Fibroblast of skin of left quadriceps (primary cell): Measurements from ENCODE around the gene NUP188.
"Not testable (repeated sequence)": the region's sequence is repeated elsewhere in the genome, so short reads cannot be mapped to it uniquely, and the experiment has no call there.

Source experiments
- DNase-seq, 2 experiments: peaks; one replicate each; pipeline ENCODE4 v3.0.0-alpha.2; 2013; ENCODE audit warnings: low read depth in 2 of 2

NUP188 gene

GRCh38 chr9:129027224-129027684 is 79.8 kb downstream of the NUP188 start:
- no peak for DNase-seq

DNA sequence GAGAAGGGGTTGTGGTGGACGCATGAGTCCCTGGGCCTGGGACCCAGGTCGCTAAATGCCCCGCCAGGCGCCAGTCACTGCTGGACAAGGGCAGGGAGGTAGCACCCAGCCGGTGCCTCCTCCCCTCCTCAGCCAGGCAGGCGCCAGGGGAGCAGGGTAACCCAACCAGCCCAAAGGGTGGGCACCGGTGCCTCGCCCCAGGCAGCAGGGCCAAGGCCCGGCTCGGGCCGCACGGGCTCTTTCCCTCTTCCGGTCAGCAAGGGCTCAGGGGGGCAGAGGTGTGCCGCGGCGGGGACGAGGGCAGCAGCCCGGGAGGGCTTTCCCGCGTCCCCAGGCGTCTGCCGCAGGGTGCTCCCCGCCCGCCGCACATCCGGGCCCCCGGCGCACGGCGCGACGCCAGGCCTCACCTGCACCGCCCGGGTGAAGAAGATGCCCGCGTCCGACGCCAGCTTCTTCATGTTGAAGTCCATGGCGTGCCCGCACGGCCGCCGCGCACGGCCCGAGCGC is 80.2 kb downstream of the NUP188 start:
- no peak for DNase-seq

- DNase-seq: peak; percentile 82
Measured at GRCh38 chr9:129028192-129028966, 80.9 kb downstream of the NUP188 start, which contains the start of gene SH3GLB2. SH3GLB2 (minus strand) TSS chr9:129028331; CDS start chr9:129028154, 177 bp downstream.

DNA sequence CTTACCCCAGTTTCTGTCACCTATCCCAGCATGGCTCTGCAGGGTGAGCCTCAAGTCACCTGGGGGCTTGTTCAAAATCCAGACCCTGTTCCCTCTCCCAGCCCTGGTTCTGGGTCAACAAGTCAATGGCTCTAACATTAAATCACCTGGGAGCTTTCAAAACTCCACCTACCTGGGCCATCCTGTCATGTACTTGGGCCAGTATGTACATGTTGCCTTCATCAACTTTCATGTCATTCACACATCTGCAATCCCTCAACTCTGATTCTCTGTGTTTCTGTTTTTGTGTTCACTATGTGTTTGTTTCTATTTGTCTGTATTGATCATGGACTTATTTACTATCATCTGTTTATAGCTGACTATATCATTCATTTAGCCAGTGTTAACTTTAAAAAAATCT is 82.7 kb downstream of the NUP188 start:
- no peak for DNase-seq

- DNase-seq: no peak
Measured at GRCh38 chr9:129031514-129031913, 84.0 kb downstream of the NUP188 start.

GRCh38 chr9:129032541-129033159 is 85.2 kb downstream of the NUP188 start:
- DNase-seq: no peak

GRCh38 chr9:129033216-129033615 is 85.7 kb downstream of the NUP188 start:
- no peak for DNase-seq

DNA sequence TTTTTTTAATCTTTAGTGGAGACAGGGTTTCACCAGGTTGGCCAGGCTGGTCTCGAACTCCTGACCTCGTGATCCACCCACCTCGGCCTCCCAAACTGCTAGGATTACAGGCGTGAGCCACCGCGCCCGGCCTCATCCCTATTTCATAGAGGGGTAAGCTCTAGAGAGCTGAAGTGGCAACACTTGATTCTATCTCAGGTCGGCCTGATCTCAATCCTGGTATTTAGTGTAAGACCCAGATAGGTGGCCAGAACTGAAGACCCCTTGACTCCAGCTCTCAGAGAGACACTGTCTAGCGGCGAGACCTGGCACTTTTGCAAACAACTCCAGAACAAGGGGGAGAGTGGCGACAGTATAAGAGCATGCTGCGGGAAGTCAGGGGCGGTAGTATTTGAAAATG is 88.3 kb downstream of the NUP188 start:
- DNase-seq: not testable (repeated sequence)

GRCh38 chr9:129036241-129036922 is 88.9 kb downstream of the NUP188 start, which contains the start of gene MIGA2:
MIGA2 (plus strand) TSS chr9:129036626; CDS start chr9:129040595, 3,969 bp downstream.
- DNase-seq: peak; percentile 98

DNA sequence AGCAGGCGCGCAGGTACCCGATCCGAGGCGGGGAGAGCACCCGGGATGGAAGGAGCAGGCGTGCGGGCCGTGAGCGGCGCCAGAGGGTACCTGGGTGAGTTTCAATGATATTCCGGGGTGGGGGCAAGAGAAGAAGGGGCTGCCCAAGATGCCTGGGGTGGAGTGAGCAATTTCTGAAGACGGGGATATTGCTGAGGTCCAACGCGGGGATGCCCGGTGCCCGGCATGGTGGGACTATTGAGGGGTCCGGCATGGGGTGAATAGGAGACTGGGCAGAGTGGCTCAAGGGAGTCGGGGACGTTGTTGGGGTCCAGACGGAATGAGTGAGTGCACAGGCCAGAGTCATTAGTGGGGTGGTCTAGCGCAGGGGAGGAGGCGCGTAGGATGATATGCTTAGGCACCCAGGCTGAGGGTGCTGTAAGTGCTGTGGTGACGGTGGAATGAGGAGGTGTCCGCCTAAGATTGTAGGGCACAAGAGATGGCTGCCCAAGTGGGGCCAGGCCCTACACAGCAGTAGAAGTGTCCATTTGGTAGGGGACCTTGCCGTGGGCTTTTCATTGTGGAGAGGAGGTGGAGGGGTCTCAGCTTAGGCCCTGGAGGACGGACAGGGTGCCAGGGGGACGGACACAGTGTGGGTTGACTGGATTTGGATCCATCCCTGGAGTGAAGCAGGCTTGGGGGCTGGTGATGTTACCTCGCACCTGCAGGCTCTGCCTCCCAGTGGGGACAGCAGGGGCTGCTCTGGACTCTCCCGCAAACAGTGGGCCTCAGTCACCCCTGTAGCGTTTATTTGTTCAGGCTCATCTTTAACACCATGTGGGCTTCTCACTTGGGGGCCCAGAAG is 89.6 kb downstream of the NUP188 start:
- DNase-seq: no peak

GRCh38 chr9:129037767-129038098 is 90.2 kb downstream of the NUP188 start:
- DNase-seq: no peak

GRCh38 chr9:129038109-129038852 is 90.8 kb downstream of the NUP188 start:
- DNase-seq: no peak

DNA sequence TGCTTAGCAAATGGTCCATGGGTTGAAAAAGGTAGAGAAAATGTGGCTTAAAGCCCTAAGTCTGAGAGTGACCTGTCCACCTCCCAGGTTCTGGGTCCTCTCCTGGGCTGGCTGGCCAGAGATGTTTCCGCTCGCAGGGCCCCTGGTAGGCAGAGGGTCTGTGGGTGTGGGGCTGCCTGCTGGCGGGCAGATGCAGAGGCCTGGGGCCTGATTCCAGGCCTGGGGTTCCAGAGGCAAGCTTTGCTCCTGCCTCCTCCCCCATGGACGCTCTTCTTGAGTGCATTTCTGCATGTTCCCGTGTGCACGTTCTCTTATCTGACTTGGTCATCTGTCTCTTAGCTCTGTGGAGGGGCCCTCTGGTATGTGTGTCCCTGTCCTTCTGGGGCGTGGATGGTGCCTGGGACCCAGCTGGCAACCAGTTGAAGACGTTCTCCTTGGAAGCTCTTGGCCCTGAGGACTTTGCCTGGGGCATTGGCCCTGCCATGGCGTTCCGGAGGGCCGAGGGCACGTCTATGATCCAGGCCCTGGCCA is 92.7 kb downstream of the NUP188 start:
- no peak for DNase-seq

DNA sequence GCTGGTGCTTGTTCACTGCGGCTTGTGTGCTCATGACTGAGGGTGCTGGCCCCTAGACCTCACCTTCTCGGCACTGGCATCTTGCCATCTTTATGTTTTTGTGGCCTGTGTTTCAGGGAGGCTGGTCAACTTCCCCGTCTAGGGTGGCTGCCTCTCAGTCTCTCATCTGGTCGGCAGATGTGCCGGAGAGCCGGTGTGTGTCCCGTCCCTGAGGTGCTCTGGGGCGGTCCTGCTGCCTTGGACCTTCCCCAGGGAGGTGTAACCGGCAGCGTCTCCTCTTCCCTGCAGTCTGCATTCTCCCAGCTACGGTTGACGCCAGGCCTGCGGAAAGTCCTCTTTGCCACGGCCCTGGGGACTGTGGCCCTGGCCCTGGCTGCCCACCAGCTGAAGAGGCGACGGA is 94.5 kb downstream of the NUP188 start:
- DNase-seq: no peak

GRCh38 chr9:129052592-129052991 is 105.1 kb downstream of the NUP188 start:
- DNase-seq: no peak

- DNase-seq: no peak
Measured at GRCh38 chr9:129053020-129053419, 105.5 kb downstream of the NUP188 start.

DNA sequence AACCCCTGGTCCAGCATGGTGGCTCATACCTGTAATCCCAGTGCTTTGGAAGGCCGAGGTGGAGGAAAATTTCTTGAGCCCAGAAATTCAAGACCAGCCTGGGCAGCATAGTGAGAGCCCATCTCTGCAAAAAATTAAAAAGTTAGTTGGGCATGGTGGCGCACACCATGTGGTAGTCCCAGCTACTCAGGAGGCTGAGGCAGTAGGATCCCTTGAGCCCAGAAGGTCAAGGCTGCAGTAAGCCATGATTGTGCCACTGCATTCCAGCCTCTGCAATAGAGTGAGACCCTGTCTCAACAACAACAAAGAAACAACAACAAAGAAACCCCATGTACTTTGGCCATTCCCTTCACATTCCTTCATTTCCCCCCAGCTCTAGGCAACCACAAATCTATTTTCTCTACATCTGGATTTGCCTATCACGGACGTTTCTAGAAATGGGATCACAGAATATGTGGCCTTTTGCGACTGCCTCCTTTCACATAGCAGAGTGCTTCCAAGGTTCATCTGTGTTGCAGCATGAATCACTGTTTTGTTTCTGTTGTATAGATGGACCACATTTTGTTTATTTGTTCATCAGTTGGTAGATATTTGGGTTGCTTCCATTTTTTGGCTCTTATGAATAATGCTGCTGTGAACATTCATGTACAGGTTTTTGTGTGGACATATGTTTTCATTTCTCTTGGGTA is 106.8 kb downstream of the NUP188 start:
- DNase-seq: no peak
